Activated CD4-positive, alpha-beta T cell treated with anti-CD3 and anti-CD28 coated beads, Interleukin-2, amount 50 U/mL, for 4 hours (primary cell): Measurements from ENCODE around the gene KRT71.

Experiments used
- DNase-seq, 2 experiments: peaks; one replicate each; pipeline ENCODE4 v3.0.0-alpha.2; 2020

The KRT71 gene

GRCh38 chr12:52575256-52575655, 22.3 kb upstream of the KRT71 start:
- no peak for DNase-seq

- no peak for DNase-seq
Observed at GRCh38 chr12:52573743-52574142, 20.8 kb upstream of the KRT71 start, which contains the start of gene KRT74. Gene KRT74 (minus strand): TSS chr12:52573843. CDS start chr12:52573777, 66 bp downstream.

GRCh38 chr12:52573306-52573705, 20.4 kb upstream of the KRT71 start:
- no peak for DNase-seq

GRCh38 chr12:52570511-52570910, 17.6 kb upstream of the KRT71 start:
- no peak for DNase-seq

GRCh38 chr12:52568111-52568510, 15.2 kb upstream of the KRT71 start:
- no peak for DNase-seq

- DNase-seq, result no peak
Observed at GRCh38 chr12:52566847-52567291, 13.9 kb upstream of the KRT71 start.

- DNase-seq, result no peak
Observed at GRCh38 chr12:52564582-52564981, 11.6 kb upstream of the KRT71 start.

GRCh38 chr12:52561880-52562449, 9.0 kb upstream of the KRT71 start:
- no peak for DNase-seq

GRCh38 chr12:52559979-52560378, 7.0 kb upstream of the KRT71 start:
- DNase-seq, result no peak

GRCh38 chr12:52558781-52559445, 6.0 kb upstream of the KRT71 start:
- DNase-seq, result no peak

GRCh38 chr12:52557476-52557875, 4.5 kb upstream of the KRT71 start:
- DNase-seq, result no peak

GRCh38 chr12:52555577-52555976, 2.6 kb upstream of the KRT71 start:
- no peak for DNase-seq

GRCh38 chr12:52552055-52552454, 890 bp downstream of the KRT71 start:
- DNase-seq, result no peak

- DNase-seq, result no peak
Observed at GRCh38 chr12:52551216-52551865, 1.6 kb downstream of the KRT71 start.

GRCh38 chr12:52546126-52546525, 6.8 kb downstream of the KRT71 start:
- no peak for DNase-seq

GRCh38 chr12:52543985-52544883, 8.7 kb downstream of the KRT71 start:
- DNase-seq, result no peak

GRCh38 chr12:52542785-52543318, 10.1 kb downstream of the KRT71 start:
- DNase-seq, result no peak

- no peak for DNase-seq
Observed at GRCh38 chr12:52542157-52542556, 10.8 kb downstream of the KRT71 start.

- no peak for DNase-seq
Observed at GRCh38 chr12:52541709-52542108, 11.2 kb downstream of the KRT71 start.

- no peak for DNase-seq
Observed at GRCh38 chr12:52540531-52540930, 12.4 kb downstream of the KRT71 start.

- DNase-seq, result no peak
Observed at GRCh38 chr12:52539821-52540173, 13.1 kb downstream of the KRT71 start.

GRCh38 chr12:52539083-52539820, 13.7 kb downstream of the KRT71 start:
- no peak for DNase-seq
